Epithelial cell of prostate (primary cell): ENCODE data around the gene TEPSIN.

ENCODE experiments used
- DNase-seq: peaks from one replicate; pipeline ENCODE4 v3.0.0-alpha.2; 2011; ENCODE audit warnings: low read depth, low spot score
- H3K27ac ChIP-seq: fragments of 450-650 bp; 2 replicates; pipeline ENCODE4 v1.5.1; 2017; ENCODE audit warnings: mild to moderate bottlenecking

TEPSIN gene

GRCh38 chr17:81203136-81203535 is 35.7 kb downstream of the TEPSIN start:
- no peak overlapping the region for H3K27ac ChIP-seq
- no peak for DNase-seq

- H3K27ac ChIP-seq = no peak overlapping the region
- DNase-seq = no peak
Measured at GRCh38 chr17:81202318-81202717, 36.5 kb downstream of the TEPSIN start.

- H3K27ac ChIP-seq = no peak overlapping the region
- peak; percentile 18 for DNase-seq
Measured at GRCh38 chr17:81200695-81201580, 37.9 kb downstream of the TEPSIN start.

- no peak overlapping the region for H3K27ac ChIP-seq
- DNase-seq = no peak
Measured at GRCh38 chr17:81200201-81200600, 38.7 kb downstream of the TEPSIN start.

- no peak overlapping the region for H3K27ac ChIP-seq
- DNase-seq = no peak
Measured at GRCh38 chr17:81199482-81199830, 39.4 kb downstream of the TEPSIN start.

- H3K27ac ChIP-seq = no peak overlapping the region
- no peak for DNase-seq
Measured at GRCh38 chr17:81198826-81199481, 39.9 kb downstream of the TEPSIN start.

GRCh38 chr17:81197831-81198490 is 40.9 kb downstream of the TEPSIN start:
- no peak for DNase-seq
- no peak overlapping the region for H3K27ac ChIP-seq

- no peak for DNase-seq
- H3K27ac ChIP-seq = no peak overlapping the region
Measured at GRCh38 chr17:81197409-81197795, 41.5 kb downstream of the TEPSIN start.

- no peak for DNase-seq
- H3K27ac ChIP-seq = no peak overlapping the region
Measured at GRCh38 chr17:81196505-81197408, 42.1 kb downstream of the TEPSIN start.

- H3K27ac ChIP-seq = no peak overlapping the region
- no peak for DNase-seq
Measured at GRCh38 chr17:81195941-81196495, 42.8 kb downstream of the TEPSIN start.

GRCh38 chr17:81194941-81195901 is 43.6 kb downstream of the TEPSIN start:
- no peak for DNase-seq
- no peak overlapping the region for H3K27ac ChIP-seq

GRCh38 chr17:81194225-81194760 is 44.6 kb downstream of the TEPSIN start:
- no peak for DNase-seq
- no peak overlapping the region for H3K27ac ChIP-seq

GRCh38 chr17:81193470-81194224 is 45.2 kb downstream of the TEPSIN start:
- H3K27ac ChIP-seq = no peak overlapping the region
- no peak for DNase-seq

GRCh38 chr17:81193051-81193410 is 45.8 kb downstream of the TEPSIN start:
- no peak overlapping the region for H3K27ac ChIP-seq
- no peak for DNase-seq

- no peak for DNase-seq
- no peak overlapping the region for H3K27ac ChIP-seq
Measured at GRCh38 chr17:81192386-81193050, 46.3 kb downstream of the TEPSIN start.

GRCh38 chr17:81191646-81192045 is 47.2 kb downstream of the TEPSIN start:
- DNase-seq = no peak
- no peak overlapping the region for H3K27ac ChIP-seq

GRCh38 chr17:81191116-81191515 is 47.7 kb downstream of the TEPSIN start:
- no peak overlapping the region for H3K27ac ChIP-seq
- DNase-seq = no peak
